CD4-positive, alpha-beta T cell treated with Interleukin-1 beta for 1 hour (primary cell): ENCODE data around the gene TRIM75.
"Not testable (repeated sequence)": the region's sequence is repeated elsewhere in the genome, so short reads cannot be mapped to it uniquely, and the experiment has no call there.

Source experiments
- DNase-seq, 2 donors: peaks; one replicate each; pipeline ENCODE4 v3.0.0-alpha.2; 2020 to 2022

TRIM75 gene

GRCh38 chr4:165053645-165054044, at the start of gene TRIM75:
TRIM75 (plus strand) TSS chr4:165053866; CDS start chr4:165059148, 5,282 bp downstream.
- DNase-seq = no peak

- no peak for DNase-seq
Measured at GRCh38 chr4:165005352-165005925, 48.2 kb upstream of the TRIM75 start.

GRCh38 chr4:165006456-165006855, 47.2 kb upstream of the TRIM75 start:
- no peak for DNase-seq

GRCh38 chr4:165006886-165007285, 46.8 kb upstream of the TRIM75 start:
- DNase-seq = no peak

GRCh38 chr4:165009493-165010227, 44.0 kb upstream of the TRIM75 start:
- no peak for DNase-seq

- no peak for DNase-seq
Measured at GRCh38 chr4:165010487-165010886, 43.2 kb upstream of the TRIM75 start.

GRCh38 chr4:165010991-165011390, 42.7 kb upstream of the TRIM75 start:
- no peak for DNase-seq

GRCh38 chr4:165011403-165011802, 42.3 kb upstream of the TRIM75 start:
- DNase-seq = no peak

GRCh38 chr4:165013691-165014090, 40.0 kb upstream of the TRIM75 start:
- DNase-seq = no peak

GRCh38 chr4:165016971-165017370, 36.7 kb upstream of the TRIM75 start:
- DNase-seq = no peak

GRCh38 chr4:165019995-165020394, 33.7 kb upstream of the TRIM75 start:
- not testable (repeated sequence) for DNase-seq

GRCh38 chr4:165025782-165026181, 27.9 kb upstream of the TRIM75 start:
- DNase-seq = not testable (repeated sequence)

- no peak for DNase-seq
Measured at GRCh38 chr4:165027762-165028402, 25.8 kb upstream of the TRIM75 start.

GRCh38 chr4:165031436-165032211, 22.0 kb upstream of the TRIM75 start, which contains the start of gene TRIM60:
TRIM60 (plus strand) TSS chr4:165031999; CDS start chr4:165040073, 8,074 bp downstream.
- no peak for DNase-seq

- DNase-seq = no peak
Measured at GRCh38 chr4:165048170-165048569, 5.5 kb upstream of the TRIM75 start.

- DNase-seq = no peak
Measured at GRCh38 chr4:165052627-165053026, 1.0 kb upstream of the TRIM75 start.

- no peak for DNase-seq
Measured at GRCh38 chr4:165055601-165056000, 1.9 kb downstream of the TRIM75 start.

- no peak for DNase-seq
Measured at GRCh38 chr4:165058666-165059065, 5.0 kb downstream of the TRIM75 start.

GRCh38 chr4:165059386-165059785, 5.7 kb downstream of the TRIM75 start:
- no peak for DNase-seq

GRCh38 chr4:165060938-165061337, 7.3 kb downstream of the TRIM75 start:
- DNase-seq = no peak

GRCh38 chr4:165070560-165070959, 16.9 kb downstream of the TRIM75 start:
- no peak for DNase-seq

GRCh38 chr4:165073346-165073745, 19.7 kb downstream of the TRIM75 start:
- not testable (repeated sequence) for DNase-seq

- DNase-seq = no peak
Measured at GRCh38 chr4:165077034-165077578, 23.4 kb downstream of the TRIM75 start.
